Vagina (tissue), 2 donors: Measurements from ENCODE around the gene WNT7B.

ENCODE experiments used
- CTCF ChIP-seq, 3 experiments: fragments of 450-650 bp in 2 of 3; fragments of 200-600 bp in 1 of 3; sonication (generic) in 1 of 3; IDR thresholded peaks; one replicate each; pipeline ENCODE4 v1.5.1; 2017 to 2019; ENCODE audit warnings: antibody characterized with exemption in 3 of 3, mild to moderate bottlenecking in 2 of 3, moderate library complexity in 2 of 3
- POLR2A ChIP-seq, 2 donors: fragments of 450-650 bp; IDR thresholded peaks; one replicate each; pipeline ENCODE4 v1.6.1; 2017; ENCODE audit warnings: antibody characterized with exemption in 2 of 2, mild to moderate bottlenecking in 2 of 2, moderate library complexity in 2 of 2

GRCh38 chr22:45966895-45967365, 10.0 kb downstream of the WNT7B start:
- no peak for TF ChIP-seq CTCF (IDR thresholded peaks at IDR 0.05)
- TF ChIP-seq POLR2A (IDR thresholded peaks at IDR 0.05): no peak
